Spleen (tissue), 11 donors: Measurements from ENCODE around the gene PGBD5. TPM values are rescaled to one million over a fixed set of nuclear protein-coding genes. Genes with fewer than 3 reads are reported as not detected.

Experiments
- DNase-seq: peaks from one replicate; pipeline ENCODE4 v3.0.0-alpha.2; 2020
- H3K27ac ChIP-seq, 8 donors: fragments of 200-600 bp; sonication (generic) in 7 of 8; 1 replicate in 4 of 8; 2 replicates in 4 of 8; pipeline versions ENCODE4 v1.5.0 to v1.8.0; 2016 to 2021; ENCODE audit warnings: inconsistent platforms in 4 of 8, mild to moderate bottlenecking in 4 of 8, moderate library complexity in 1 of 8
- H3K27me3 ChIP-seq, 7 donors: fragments of 200-600 bp; sonication (generic) in 6 of 7; replicated peaks in 1 of 7; 1 replicate in 4 of 7; 2 replicates in 3 of 7; pipeline versions ENCODE4 v1.5.0 to v1.8.0; 2016 to 2021; ENCODE audit warnings: inconsistent platforms in 3 of 7, mild to moderate bottlenecking in 1 of 7
- H3K36me3 ChIP-seq, 6 donors: fragments of 200-600 bp; sonication (generic) in 5 of 6; 1 replicate in 4 of 6; 2 replicates in 2 of 6; pipeline versions ENCODE4 v1.5.0 to v1.8.0; 2016 to 2021; ENCODE audit warnings: inconsistent platforms in 2 of 6
- H3K4me1 ChIP-seq, 6 donors: fragments of 200-600 bp; sonication (generic) in 5 of 6; 1 replicate in 3 of 6; 2 replicates in 3 of 6; pipeline versions ENCODE4 v1.5.0 to v1.8.0; 2016 to 2021; ENCODE audit warnings: inconsistent platforms in 3 of 6
- H3K4me3 ChIP-seq, 8 donors: fragments of 200-600 bp; sonication (generic) in 7 of 8; 1 replicate in 4 of 8; 2 replicates in 4 of 8; pipeline versions ENCODE4 v1.5.0 to v1.8.0; 2016 to 2021; ENCODE audit warnings: inconsistent platforms in 4 of 8, mild to moderate bottlenecking in 4 of 8, moderate library complexity in 2 of 8
- H3K9me3 ChIP-seq, 8 donors: fragments of 200-600 bp; sonication (generic) in 7 of 8; 1 replicate in 4 of 8; 2 replicates in 4 of 8; pipeline versions ENCODE4 v1.5.0 to v1.8.0; 2016 to 2021; ENCODE audit warnings: inconsistent platforms in 4 of 8
- POLR2A ChIP-seq, 3 donors: fragments of 450-650 bp; IDR thresholded peaks; one replicate each; pipeline ENCODE4 v1.5.1; 2017; ENCODE audit warnings: antibody characterized with exemption in 3 of 3, mild to moderate bottlenecking in 1 of 3
- POLR2AphosphoS5 ChIP-seq, 3 donors: sonication (generic); formaldehyde crosslinking; IDR thresholded peaks; one replicate each; pipeline ENCODE4 v1.5.1; 2017; ENCODE audit warnings: antibody characterized with exemption in 3 of 3
- WGBS, 5 donors: extraction: QIAGEN DNeasy Blood & Tissue Kit in 3 of 5; methylation state at CpG; one replicate each; pipeline versions ENCODE4 v1.1.5 to v1.1.7; 2013 to 2018; 5-methylcytosine and 5-hydroxymethylcytosine counted together
- intact Hi-C: fragments of 100-400 bp; cut with DNase I; formaldehyde crosslinking; loops from one replicate; pipeline ENCODE4 v1.15.0; 2023; ENCODE audit warnings: low total_unique reads
- polyA plus RNA-seq, 3 donors: library from polyadenylated mRNA; stranded (reverse); fragments of 200-250 nt; gene quantifications; one replicate each; pipeline ENCODE4 v1.2.1, GENCODE V29; 2013
- total RNA-seq, 7 donors: library from RNA; depleted of rRNA in 3 of 7; stranded (reverse); fragments of >200 nt in 3 of 7; fragmentation: NEBNext Ultra II Directional in 4 of 7; extraction: Animal tissue kit (Norgen Biotek cat#: 25700) in 4 of 7; gene quantifications; one replicate each; pipeline versions ENCODE4 v1.1.0 to v1.2.1, GENCODE V29; 2016 to 2021
- TF ChIP-seq, protein P1 (sequence below), 11 experiments: fragments of 200-600 bp in 7 of 11; fragments of 450-650 bp in 4 of 11; sonication (generic) in 4 of 11; IDR thresholded peaks in 8 of 11; conservative IDR thresholded peaks in 3 of 11; 1 replicate in 7 of 11; 2 replicates in 4 of 11; pipeline versions ENCODE4 v1.4.0 to v1.8.0; 2016 to 2021; ENCODE audit warnings: antibody characterized with exemption in 11 of 11, inconsistent platforms in 4 of 11, mild to moderate bottlenecking in 1 of 11
- donor health status: healthy with polysubstance abuse.
- donor health status: DM: no; HTN: no; CAD: no; lungs with moderate emphysema.
- donor health status: DM: no; HTN: no; CAD: no.
- donor health status: Bipolar disorder and iron deficiency.
- donor health status: healthy.
- donor health status: DM: no; HTN: no; CAD: no.
- donor health status: DM: yes; HTN: yes; CAD: no.

PGBD5 gene
- total and polyA plus RNA-seq, 10 donors, result 0.07 to 6.7 (median 3.0) TPM

DNA sequence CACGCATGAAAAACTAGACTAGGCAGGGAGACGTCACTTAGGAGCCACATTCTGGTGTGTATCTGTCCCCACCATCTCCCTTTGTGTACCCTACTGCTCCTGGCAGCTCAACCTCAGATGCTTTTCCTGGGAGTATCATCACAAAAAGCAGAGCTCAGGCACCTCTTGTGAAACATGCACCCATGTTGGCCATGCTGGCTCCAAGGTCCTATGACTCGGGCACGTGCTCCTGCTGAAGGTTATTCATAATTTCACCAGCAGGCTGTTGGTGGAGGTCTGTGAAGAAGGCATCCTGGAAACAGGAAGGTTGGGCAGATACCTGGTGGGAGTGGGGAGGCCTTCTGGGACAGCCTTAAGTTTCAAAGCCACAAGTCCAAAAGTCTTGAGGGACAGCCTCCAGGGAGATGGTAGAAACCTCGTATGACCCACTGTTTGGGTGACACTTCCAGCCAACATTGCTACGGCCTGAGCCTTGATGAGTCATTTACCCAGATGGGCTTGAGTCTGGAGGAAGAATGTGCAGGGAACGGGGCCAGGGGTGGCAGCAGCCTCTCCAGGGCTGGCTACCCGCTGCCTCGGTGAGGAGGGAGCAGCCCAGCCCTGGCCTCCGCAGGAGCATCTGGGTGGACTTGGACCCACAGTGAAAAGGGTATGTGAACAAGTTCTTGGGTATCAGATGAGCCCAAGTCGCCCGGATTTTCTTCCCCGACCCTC is 75.8 kb downstream of the PGBD5 start:
- Histone ChIP-seq H3K4me3 (no peak overlapping the region), H3K36me3 (no peaks in the 10 kb centered on the region), H3K27ac (no peak overlapping the region), H3K27me3 (no peaks in the 10 kb centered on the region), H3K4me1 (no peaks in the 10 kb centered on the region), H3K9me3 (no peaks in the 10 kb centered on the region)
- no peak for TF ChIP-seq POLR2AphosphoS5 (IDR thresholded peaks at IDR 0.05)
- no peak for TF ChIP-seq POLR2A (IDR thresholded peaks at IDR 0.05)
- TF ChIP-seq, protein P1, sequence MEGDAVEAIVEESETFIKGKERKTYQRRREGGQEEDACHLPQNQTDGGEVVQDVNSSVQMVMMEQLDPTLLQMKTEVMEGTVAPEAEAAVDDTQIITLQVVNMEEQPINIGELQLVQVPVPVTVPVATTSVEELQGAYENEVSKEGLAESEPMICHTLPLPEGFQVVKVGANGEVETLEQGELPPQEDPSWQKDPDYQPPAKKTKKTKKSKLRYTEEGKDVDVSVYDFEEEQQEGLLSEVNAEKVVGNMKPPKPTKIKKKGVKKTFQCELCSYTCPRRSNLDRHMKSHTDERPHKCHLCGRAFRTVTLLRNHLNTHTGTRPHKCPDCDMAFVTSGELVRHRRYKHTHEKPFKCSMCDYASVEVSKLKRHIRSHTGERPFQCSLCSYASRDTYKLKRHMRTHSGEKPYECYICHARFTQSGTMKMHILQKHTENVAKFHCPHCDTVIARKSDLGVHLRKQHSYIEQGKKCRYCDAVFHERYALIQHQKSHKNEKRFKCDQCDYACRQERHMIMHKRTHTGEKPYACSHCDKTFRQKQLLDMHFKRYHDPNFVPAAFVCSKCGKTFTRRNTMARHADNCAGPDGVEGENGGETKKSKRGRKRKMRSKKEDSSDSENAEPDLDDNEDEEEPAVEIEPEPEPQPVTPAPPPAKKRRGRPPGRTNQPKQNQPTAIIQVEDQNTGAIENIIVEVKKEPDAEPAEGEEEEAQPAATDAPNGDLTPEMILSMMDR (IDR thresholded peaks at IDR 0.05 in 8 of 11, conservative IDR thresholded peaks at IDR 0.05 in 3 of 11), result no peak
- intact Hi-C loops, result no loop called here
- DNase-seq, result no peak
- WGBS, 5 donors, result 80 to 92% (median 88%) methylated on average over 12 to 13 of the region's 13 CpGs

DNA sequence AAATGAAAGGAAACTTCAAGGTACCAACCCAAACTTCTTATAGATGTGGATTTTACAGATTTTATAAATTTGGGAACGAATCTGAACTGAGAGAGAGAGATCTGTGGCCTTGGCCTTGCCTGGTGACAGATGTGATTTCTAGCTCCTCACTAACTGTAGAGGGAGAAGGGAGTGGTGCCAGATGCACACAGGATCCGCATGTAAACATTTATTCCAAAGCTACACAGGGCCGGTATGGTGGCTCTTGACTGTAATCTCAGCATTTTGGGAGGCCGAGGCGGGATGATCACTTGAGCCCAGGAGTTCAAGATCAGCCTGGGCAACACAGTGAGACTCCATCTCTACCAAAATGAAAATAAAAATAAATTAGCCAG is 77.1 kb downstream of the PGBD5 start:
- no peaks in the 10 kb centered on the region for H3K9me3 ChIP-seq
- no peak for DNase-seq
- H3K27ac ChIP-seq, result no peak overlapping the region
- intact Hi-C loops, result no loop called here
- no peaks in the 10 kb centered on the region for H3K36me3 ChIP-seq
- no peaks in the 10 kb centered on the region for H3K4me1 ChIP-seq
- 76 to 92% (median 89%) methylated on average over 5 of the region's 5 CpGs for WGBS, 5 donors
- no peak overlapping the region for H3K4me3 ChIP-seq
- H3K27me3 ChIP-seq, result peaks cover 0 to 1% (median 0%) of the 10 kb centered on the region in 7 donors
- no peak for TF ChIP-seq POLR2AphosphoS5 (IDR thresholded peaks at IDR 0.05)
- TF ChIP-seq, protein P1 (IDR thresholded peaks at IDR 0.05 in 8 of 11, conservative IDR thresholded peaks at IDR 0.05 in 3 of 11), result no peak
- no peak for TF ChIP-seq POLR2A (IDR thresholded peaks at IDR 0.05)

DNA sequence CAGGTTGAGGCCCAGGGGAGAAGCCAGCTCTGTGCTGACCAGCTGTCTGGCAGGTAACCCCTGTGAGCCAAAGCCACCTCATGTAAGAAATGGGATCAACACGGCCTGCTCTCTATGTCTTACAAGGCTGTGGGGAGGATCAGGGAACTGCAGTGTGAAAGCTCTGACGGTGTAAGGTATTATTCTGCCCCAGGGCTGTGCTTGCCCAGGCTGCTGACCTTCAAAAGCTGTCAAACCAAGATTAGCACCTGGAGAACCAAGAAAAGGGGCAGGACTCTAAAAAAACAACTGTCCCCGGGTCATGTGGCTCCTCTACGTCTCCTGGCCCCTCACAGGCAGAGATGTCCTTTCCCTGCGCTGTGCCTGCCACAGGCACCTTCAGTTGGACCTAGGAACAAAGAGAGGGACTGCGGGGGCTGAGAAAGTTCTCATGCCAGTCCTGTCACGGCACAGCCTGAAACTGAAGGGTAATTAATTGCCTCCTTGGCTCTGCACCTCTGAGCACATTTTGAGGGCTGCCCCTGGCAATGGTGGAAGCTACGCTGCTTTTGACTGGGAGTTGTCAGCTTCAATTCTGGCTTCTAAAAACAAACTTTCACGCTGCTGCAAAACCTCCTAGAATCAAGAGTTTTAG is 77.6 kb downstream of the PGBD5 start:
- no peaks in the 10 kb centered on the region for H3K4me1 ChIP-seq
- peaks cover 0 to 6% (median 0%) of the 10 kb centered on the region in 7 donors for H3K27me3 ChIP-seq
- no peak for DNase-seq
- intact Hi-C loops, result no loop called here
- H3K27ac ChIP-seq, result no peak overlapping the region
- no peaks in the 10 kb centered on the region for H3K9me3 ChIP-seq
- no peak for TF ChIP-seq POLR2A (IDR thresholded peaks at IDR 0.05)
- TF ChIP-seq, protein P1 (IDR thresholded peaks at IDR 0.05 in 8 of 11, conservative IDR thresholded peaks at IDR 0.05 in 3 of 11), result no peak
- no peak for TF ChIP-seq POLR2AphosphoS5 (IDR thresholded peaks at IDR 0.05)
- H3K4me3 ChIP-seq, result no peak overlapping the region
- no peaks in the 10 kb centered on the region for H3K36me3 ChIP-seq
- 76 to 82% (median 81%) methylated on average over 9 of the region's 9 CpGs for WGBS, 5 donors

DNA sequence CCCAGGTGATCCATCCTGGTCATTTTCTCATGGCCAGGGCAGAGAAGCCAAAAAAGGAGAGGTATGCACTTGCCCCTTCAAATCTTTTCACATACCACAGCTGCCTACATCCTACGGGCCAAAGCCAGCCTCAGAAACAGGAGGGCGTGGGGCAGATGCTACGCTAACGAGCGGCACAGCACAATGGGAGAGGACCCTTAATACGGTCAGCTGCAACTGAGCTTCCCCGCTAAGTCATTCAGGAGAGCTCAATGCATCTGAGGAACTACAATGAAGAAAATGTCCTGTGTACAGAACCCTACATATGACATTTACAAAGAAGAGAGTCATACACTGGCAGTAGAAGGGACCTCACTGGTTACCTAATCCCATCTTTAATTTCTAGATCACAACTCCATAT is 78.2 kb downstream of the PGBD5 start:
- intact Hi-C loops, result no loop called here

More for the DNA sequence above, 78.2 kb downstream of the PGBD5 start:
- Histone ChIP-seq H3K36me3 (no peaks in the 10 kb centered on the region), H3K27me3 (peaks cover 0 to 8% (median 0%) of the 10 kb centered on the region in 7 donors), H3K27ac (no peak overlapping the region), H3K9me3 (no peaks in the 10 kb centered on the region), H3K4me3 (no peak overlapping the region), H3K4me1 (no peaks in the 10 kb centered on the region)
- no peak for DNase-seq
- TF ChIP-seq POLR2AphosphoS5 (IDR thresholded peaks at IDR 0.05) (no peak), POLR2A (IDR thresholded peaks at IDR 0.05) (no peak)
- TF ChIP-seq, protein P1 (IDR thresholded peaks at IDR 0.05 in 8 of 11, conservative IDR thresholded peaks at IDR 0.05 in 3 of 11), result no peak
- 92 to 96% (median 93%) methylated on average over 7 of the region's 7 CpGs for WGBS, 5 donors
